ENCODE data around the gene SLC7A8. TPM values are rescaled to one million over a fixed set of nuclear protein-coding genes. Genes with fewer than 3 reads are reported as not detected.

The SLC7A8 gene
- total RNA-seq, 2 experiments from 2014 or later = 0.73 to 0.80 TPM

GRCh38 chr14:23105348-23105824, 78.1 kb downstream of the SLC7A8 start:
- peaks cover under 1 to 5% of the 10 kb centered on the region in 2 experiments for H3K27me3 ChIP-seq (ENCODE audit: control insufficient read depth in 1 of 2, insufficient read depth in 2 of 2, low read length in 2 of 2)
- intact Hi-C loops (cut with DNase I, micrococcal nuclease) = no loop called here
- Mint-ChIP-seq H3K36me3 (ENCODE audit: low read depth) (peaks cover 2% of the 10 kb centered on the region), H3K27me3 (no peaks in the 10 kb centered on the region), H3K9me3 (no peaks in the 10 kb centered on the region), H3K4me3 (no peak overlapping the region), H3K4me1 (ENCODE audit: low read depth) (peaks cover 6% of the 10 kb centered on the region), H3K27ac (no peak overlapping the region)
- H3K4me3 ChIP-seq (ENCODE audit: low read length) = no peak overlapping the region
- POLR2A ChIA-PET = no interaction called here
- H3K36me3 ChIP-seq (ENCODE audit: insufficient read depth, low read length) = no peaks in the 10 kb centered on the region
- TF ChIP-seq CTCF (IDR thresholded peaks at IDR 0.05) = no peak
- CTCF ChIA-PET = interaction anchor here (0.7 kb wide), 1 partner anchor 15 kb away, joined by 3 read pairs; no protein-coding TSS in a partner anchor
- no peak overlapping the region for H3K27ac ChIP-seq (ENCODE audit: low read depth in 1 of 2, low read length in 2 of 2)
- ATAC-seq (ENCODE audit: poor library complexity) (no peak), DNase-seq (no peak)
- H3K9me3 ChIP-seq (ENCODE audit: control insufficient read depth in 1 of 2, insufficient read depth in 1 of 2, low read length in 2 of 2) = no peaks in the 10 kb centered on the region
- H3K4me1 ChIP-seq (ENCODE audit: insufficient read depth, low read length) = no peaks in the 10 kb centered on the region

GRCh38 chr14:23104591-23105347, 78.7 kb downstream of the SLC7A8 start, which contains the start of gene CIROP:
Gene CIROP, minus strand, starts transcription at chr14:23104989. Its CDS starts 69 bp downstream, at chr14:23104920.
- no peaks in the 10 kb centered on the region for H3K9me3 ChIP-seq (ENCODE audit: control insufficient read depth in 1 of 2, insufficient read depth in 1 of 2, low read length in 2 of 2)
- TF ChIP-seq CTCF (IDR thresholded peaks at IDR 0.05) = no peak
- Mint-ChIP-seq H3K27ac (no peak within 1 kb of the TSS), H3K36me3 (ENCODE audit: low read depth) (peaks cover 4% of the 10 kb centered on the region), H3K9me3 (no peaks in the 10 kb centered on the region), H3K4me3 (no peak within 1 kb of the TSS), H3K4me1 (ENCODE audit: low read depth) (peaks cover 8% of the 10 kb centered on the region), H3K27me3 (no peaks in the 10 kb centered on the region)
- no peaks in the 10 kb centered on the region for H3K4me1 ChIP-seq (ENCODE audit: insufficient read depth, low read length)
- no peak within 1 kb of the TSS for H3K4me3 ChIP-seq (ENCODE audit: low read length)
- POLR2A ChIA-PET = no interaction called here
- DNase-seq (no peak), ATAC-seq (ENCODE audit: poor library complexity) (no peak)
- no peak within 1 kb of the TSS for H3K27ac ChIP-seq (ENCODE audit: low read depth in 1 of 2, low read length in 2 of 2)
- CTCF ChIA-PET = interaction anchor here (1.5 kb wide), 1 partner anchor 36 kb away, joined by 4 read pairs; no protein-coding TSS in a partner anchor
- no peaks in the 10 kb centered on the region for H3K27me3 ChIP-seq (ENCODE audit: control insufficient read depth in 1 of 2, insufficient read depth in 2 of 2, low read length in 2 of 2)
- H3K36me3 ChIP-seq (ENCODE audit: insufficient read depth, low read length) = no peaks in the 10 kb centered on the region
- intact Hi-C loops (cut with DNase I, micrococcal nuclease) = no loop called here

- H3K27ac ChIP-seq (ENCODE audit: low read depth in 1 of 2, low read length in 2 of 2) = no peak overlapping the region
- Mint-ChIP-seq H3K4me3 (no peak overlapping the region), H3K27ac (no peak overlapping the region), H3K4me1 (ENCODE audit: low read depth) (peaks cover 14% of the 10 kb centered on the region), H3K36me3 (ENCODE audit: low read depth) (peaks cover 7% of the 10 kb centered on the region), H3K9me3 (no peaks in the 10 kb centered on the region), H3K27me3 (no peaks in the 10 kb centered on the region)
- ATAC-seq (ENCODE audit: poor library complexity) = no peak
- no peaks in the 10 kb centered on the region for H3K9me3 ChIP-seq (ENCODE audit: control insufficient read depth in 1 of 2, insufficient read depth in 1 of 2, low read length in 2 of 2)
- peaks cover 4% of the 10 kb centered on the region for H3K36me3 ChIP-seq (ENCODE audit: insufficient read depth, low read length)
- no peak overlapping the region for H3K4me3 ChIP-seq (ENCODE audit: low read length)
- H3K4me1 ChIP-seq (ENCODE audit: insufficient read depth, low read length) = no peaks in the 10 kb centered on the region
- no peak for TF ChIP-seq CTCF (IDR thresholded peaks at IDR 0.05)
- POLR2A ChIA-PET = no interaction called here
- H3K27me3 ChIP-seq (ENCODE audit: control insufficient read depth in 1 of 2, insufficient read depth in 2 of 2, low read length in 2 of 2) = no peaks in the 10 kb centered on the region
- intact Hi-C loops (cut with DNase I, micrococcal nuclease) = no loop called here
- DNase-seq = no peak
- CTCF ChIA-PET = interaction anchor here (0.6 to 1.5 kb wide), 3 partner anchors 16 to 195 kb away, joined by 3 to 4 read pairs (median 4); no protein-coding TSS in a partner anchor
Observed at GRCh38 chr14:23104070-23104590, 79.3 kb downstream of the SLC7A8 start.
